Measurements from ENCODE around the gene RPS25. TPM values are rescaled to one million over a fixed set of nuclear protein-coding genes. Genes with fewer than 3 reads are reported as not detected.

The RPS25 gene
- polyA plus RNA-seq, 1 of the 3 experiments (the other 2 are of a cell fraction), result 2,688 TPM

DNA sequence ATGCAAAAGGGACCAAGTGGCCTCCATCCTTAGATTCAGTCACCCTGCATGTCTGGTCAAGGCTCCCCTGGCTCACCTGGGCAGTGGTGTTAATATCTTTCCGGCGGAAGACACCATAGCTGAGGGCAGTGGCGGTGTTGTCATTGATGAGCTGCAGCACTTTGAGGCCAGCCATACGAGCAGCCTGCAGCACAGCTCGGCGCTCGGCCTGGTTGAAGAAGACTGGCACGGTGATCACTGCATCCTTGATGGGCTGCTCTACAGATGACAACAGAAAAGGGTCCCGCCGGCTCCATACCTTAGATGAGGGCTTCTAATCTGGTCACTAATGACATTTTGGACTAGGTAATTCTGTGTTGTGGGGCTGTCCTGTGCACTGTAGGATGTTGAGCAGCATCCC lies 36.3 kb upstream of the RPS25 start:
- H3F3A ChIP-seq (replicated peaks; ENCODE audit: insufficient read depth), result peaks cover 8% of the 10 kb centered on the region
- H3K36me3 ChIP-seq (replicated peaks in 1 of 2; ENCODE audit: control insufficient read depth in 1 of 2, insufficient read depth in 2 of 2, low read length in 1 of 2), result peaks cover 37 to 53% of the 10 kb centered on the region in 2 experiments
- H3K9me2 ChIP-seq, result no peaks in the 10 kb centered on the region
- H3K9me3 ChIP-seq, result no peaks in the 10 kb centered on the region
- H3K9ac ChIP-seq, result no peak overlapping the region
- no peak overlapping the region for H3K27ac ChIP-seq (ENCODE audit: low read depth in 2 of 2, low read length in 1 of 2)
- peaks cover 12 to 21% of the 10 kb centered on the region in 2 experiments; a peak in 2 of 4 replicates for H3K4me1 ChIP-seq (ENCODE audit: control insufficient read depth in 1 of 2, insufficient read depth in 2 of 2, low read depth in 1 of 2, low read length in 1 of 2)
- no peak overlapping the region for H3K4me2 ChIP-seq
- H3K4me3 ChIP-seq (ENCODE audit: low read depth in 2 of 2, low read length in 1 of 2), result no peak overlapping the region
- TF ChIP-seq NRF1 (IDR thresholded peaks at IDR 0.05; ENCODE audit: low read depth, low read length) (no peak), TEAD4 (IDR thresholded peaks at IDR 0.05; ENCODE audit: borderline replicate concordance, insufficient read depth) (no peak), TCF12 (IDR thresholded peaks at IDR 0.05) (no peak), NFIC (IDR thresholded peaks at IDR 0.05; ENCODE audit: borderline replicate concordance) (no peak), PBX3 (IDR thresholded peaks at IDR 0.05) (no peak), CTCF (IDR thresholded peaks at IDR 0.05) (no peak), TAF1 (IDR thresholded peaks at IDR 0.05; ENCODE audit: borderline replicate concordance, low read depth, low read length) (no peak), SMC3 (IDR thresholded peaks at IDR 0.05; ENCODE audit: low read depth, low read length) (no peak), FOSL2 (IDR thresholded peaks at IDR 0.05; ENCODE audit: borderline replicate concordance, low read depth) (no peak), RCOR1 (IDR thresholded peaks at IDR 0.05; ENCODE audit: low read length) (no peak), POLR2AphosphoS5 (IDR thresholded peaks at IDR 0.05; ENCODE audit: low read depth, low read length) (no peak), MXI1 (IDR thresholded peaks at IDR 0.05; ENCODE audit: low read depth, low read length) (no peak), MEF2A (IDR thresholded peaks at IDR 0.05; ENCODE audit: borderline replicate concordance, low read depth) (no peak), REST (IDR thresholded peaks at IDR 0.05; ENCODE audit: low read depth, low read length) (no peak)
- TF ChIP-seq, protein P1, sequence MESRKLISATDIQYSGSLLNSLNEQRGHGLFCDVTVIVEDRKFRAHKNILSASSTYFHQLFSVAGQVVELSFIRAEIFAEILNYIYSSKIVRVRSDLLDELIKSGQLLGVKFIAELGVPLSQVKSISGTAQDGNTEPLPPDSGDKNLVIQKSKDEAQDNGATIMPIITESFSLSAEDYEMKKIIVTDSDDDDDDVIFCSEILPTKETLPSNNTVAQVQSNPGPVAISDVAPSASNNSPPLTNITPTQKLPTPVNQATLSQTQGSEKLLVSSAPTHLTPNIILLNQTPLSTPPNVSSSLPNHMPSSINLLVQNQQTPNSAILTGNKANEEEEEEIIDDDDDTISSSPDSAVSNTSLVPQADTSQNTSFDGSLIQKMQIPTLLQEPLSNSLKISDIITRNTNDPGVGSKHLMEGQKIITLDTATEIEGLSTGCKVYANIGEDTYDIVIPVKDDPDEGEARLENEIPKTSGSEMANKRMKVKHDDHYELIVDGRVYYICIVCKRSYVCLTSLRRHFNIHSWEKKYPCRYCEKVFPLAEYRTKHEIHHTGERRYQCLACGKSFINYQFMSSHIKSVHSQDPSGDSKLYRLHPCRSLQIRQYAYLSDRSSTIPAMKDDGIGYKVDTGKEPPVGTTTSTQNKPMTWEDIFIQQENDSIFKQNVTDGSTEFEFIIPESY (IDR thresholded peaks at IDR 0.05; ENCODE audit: borderline replicate concordance, low read depth), result no peak
- TF ChIP-seq, protein P2, sequence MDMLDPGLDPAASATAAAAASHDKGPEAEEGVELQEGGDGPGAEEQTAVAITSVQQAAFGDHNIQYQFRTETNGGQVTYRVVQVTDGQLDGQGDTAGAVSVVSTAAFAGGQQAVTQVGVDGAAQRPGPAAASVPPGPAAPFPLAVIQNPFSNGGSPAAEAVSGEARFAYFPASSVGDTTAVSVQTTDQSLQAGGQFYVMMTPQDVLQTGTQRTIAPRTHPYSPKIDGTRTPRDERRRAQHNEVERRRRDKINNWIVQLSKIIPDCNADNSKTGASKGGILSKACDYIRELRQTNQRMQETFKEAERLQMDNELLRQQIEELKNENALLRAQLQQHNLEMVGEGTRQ (IDR thresholded peaks at IDR 0.05; ENCODE audit: borderline replicate concordance, low read depth, low read length), result no peak
- TF ChIP-seq, protein P3, sequence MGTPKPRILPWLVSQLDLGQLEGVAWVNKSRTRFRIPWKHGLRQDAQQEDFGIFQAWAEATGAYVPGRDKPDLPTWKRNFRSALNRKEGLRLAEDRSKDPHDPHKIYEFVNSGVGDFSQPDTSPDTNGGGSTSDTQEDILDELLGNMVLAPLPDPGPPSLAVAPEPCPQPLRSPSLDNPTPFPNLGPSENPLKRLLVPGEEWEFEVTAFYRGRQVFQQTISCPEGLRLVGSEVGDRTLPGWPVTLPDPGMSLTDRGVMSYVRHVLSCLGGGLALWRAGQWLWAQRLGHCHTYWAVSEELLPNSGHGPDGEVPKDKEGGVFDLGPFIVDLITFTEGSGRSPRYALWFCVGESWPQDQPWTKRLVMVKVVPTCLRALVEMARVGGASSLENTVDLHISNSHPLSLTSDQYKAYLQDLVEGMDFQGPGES (IDR thresholded peaks at IDR 0.05; ENCODE audit: low read depth, low read length), result no peak
- no peaks in the 10 kb centered on the region for H4K20me1 ChIP-seq (ENCODE audit: insufficient read depth)
- H3K79me2 ChIP-seq (ENCODE audit: insufficient read depth), result peaks cover 33% of the 10 kb centered on the region
- ChIA-PET CTCF (interaction anchor here (0.5 to 2.1 kb wide), 3 partner anchors 9 to 286 kb away, joined by 3 to 8 read pairs (median 4); no protein-coding TSS in a partner anchor), POLR2A (interaction anchor here (0.6 to 3.8 kb wide), 3 partner anchors 8 to 31 kb away, joined by 3 to 21 read pairs (median 12); partner anchors contain the start of genes HMBS and VPS11)
- DNase-seq, result no peak
- 100% methylated on average over 2 of the region's 10 CpGs for WGBS (ENCODE audit: low lambda C conversion rate)
- no peaks in the 10 kb centered on the region for H3K27me3 ChIP-seq (ENCODE audit: insufficient read depth)
- no peak overlapping the region for H2AFZ ChIP-seq (ENCODE audit: low read depth)

Measured in SK-N-SH (cell line).